Endothelial cell of hepatic sinusoid (primary cell): ENCODE data around the gene MBD6.
"Not testable (repeated sequence)": the region's sequence is repeated elsewhere in the genome, so short reads cannot be mapped to it uniquely, and the experiment has no call there.

Experiments used
- in situ Hi-C: cut with HindIII; loops from 2 replicates; pipeline ENCODE4 v1.10.0; 2017; ENCODE audit warnings: low sequenced_read_pairs

Gene MBD6

GRCh38 chr12:57488402-57489156, 34.0 kb upstream of the MBD6 start:
- in situ Hi-C loops: no loop called here

DNA sequence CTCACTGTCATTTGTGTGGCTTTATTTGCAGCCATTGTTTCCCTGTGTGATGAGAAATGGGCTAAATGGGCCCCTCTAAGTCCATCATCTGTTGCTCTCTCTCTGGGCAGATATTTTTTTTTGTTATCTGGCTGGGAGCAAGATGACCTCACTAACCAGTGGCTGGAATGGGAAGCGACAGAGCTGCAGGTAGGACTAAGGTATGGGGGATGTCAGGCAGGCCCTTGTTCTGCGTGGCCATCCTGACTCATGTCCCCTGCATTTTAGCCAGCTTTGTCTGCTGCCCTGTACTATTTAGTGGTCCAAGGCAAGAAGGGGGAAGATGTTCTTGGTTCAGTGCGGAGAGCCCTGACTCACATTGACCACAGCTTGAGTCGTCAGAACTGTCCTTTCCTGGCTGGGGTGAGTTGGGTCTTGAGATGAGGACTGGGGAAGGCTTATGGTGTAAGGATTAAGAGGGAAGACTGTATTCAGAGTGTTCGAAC, 33.4 kb upstream of the MBD6 start:
- in situ Hi-C loops: no loop called here

- in situ Hi-C loops: no loop called here
Measured at GRCh38 chr12:57490126-57490525, 32.5 kb upstream of the MBD6 start.

GRCh38 chr12:57491393-57492280, 31.0 kb upstream of the MBD6 start:
- in situ Hi-C loops: no loop called here

GRCh38 chr12:57495051-57495701, 27.4 kb upstream of the MBD6 start:
- in situ Hi-C loops: not testable (repeated sequence)

GRCh38 chr12:57496822-57497221, 25.8 kb upstream of the MBD6 start:
- in situ Hi-C loops: no loop called here

GRCh38 chr12:57497223-57498131, 25.1 kb upstream of the MBD6 start:
- in situ Hi-C loops: no loop called here

DNA sequence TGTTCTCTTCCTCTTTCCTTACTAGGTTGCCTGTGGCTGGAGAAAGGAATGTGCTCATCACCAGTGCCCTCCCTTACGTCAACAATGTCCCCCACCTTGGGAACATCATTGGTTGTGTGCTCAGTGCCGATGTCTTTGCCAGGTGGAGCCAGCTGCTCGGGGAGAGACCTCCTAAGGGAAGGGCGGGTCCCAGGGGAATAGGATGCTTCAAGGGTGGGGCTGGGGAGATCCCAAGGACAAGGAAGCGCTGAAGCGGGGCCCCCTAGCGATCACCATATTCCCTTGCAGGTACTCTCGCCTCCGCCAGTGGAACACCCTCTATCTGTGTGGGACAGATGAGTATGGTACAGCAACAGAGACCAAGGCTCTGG, 24.5 kb upstream of the MBD6 start:
- in situ Hi-C loops: no loop called here

DNA sequence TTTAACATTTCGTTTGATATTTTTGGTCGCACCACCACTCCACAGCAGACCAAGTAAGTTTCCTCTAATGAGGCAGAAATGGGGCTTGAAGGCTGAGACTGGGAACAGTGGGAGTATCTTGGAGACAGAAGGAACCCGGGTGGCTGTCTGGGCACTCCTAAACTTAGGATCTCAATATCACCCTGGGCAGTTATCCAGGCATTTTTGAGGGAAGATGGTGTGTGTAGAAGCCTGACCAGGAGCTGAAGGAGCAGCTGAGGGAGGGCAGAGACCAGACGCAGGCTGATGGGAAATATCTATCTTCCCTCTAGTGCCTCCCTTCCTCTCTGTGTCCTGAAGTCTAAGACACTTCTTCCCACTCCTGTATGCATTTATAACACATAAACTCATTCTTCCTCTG, 24.1 kb upstream of the MBD6 start:
- in situ Hi-C loops: no loop called here

GRCh38 chr12:57500213-57500612, 22.4 kb upstream of the MBD6 start:
- in situ Hi-C loops: no loop called here

GRCh38 chr12:57502311-57502969, 20.2 kb upstream of the MBD6 start:
- in situ Hi-C loops: not testable (repeated sequence)

DNA sequence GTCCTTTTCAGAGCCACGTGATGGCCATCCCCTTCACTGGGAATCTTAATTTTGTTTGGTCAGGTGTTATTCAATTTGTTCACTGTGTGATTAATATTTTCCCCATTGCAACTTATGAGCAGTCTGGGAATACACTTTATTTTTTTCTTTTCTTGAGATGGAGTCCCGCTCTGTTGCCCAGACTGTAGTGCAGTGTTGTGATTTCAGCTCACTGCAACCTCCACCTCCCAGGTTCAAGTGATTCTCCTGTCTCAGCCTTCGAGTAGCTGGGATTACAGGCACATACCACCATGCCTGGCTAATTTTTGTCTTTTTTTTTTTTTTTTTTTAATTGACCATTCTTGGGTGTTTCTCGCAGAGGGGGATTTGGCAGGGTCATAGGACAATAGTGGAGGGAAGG, 16.1 kb upstream of the MBD6 start:
- in situ Hi-C loops: not testable (repeated sequence)

DNA sequence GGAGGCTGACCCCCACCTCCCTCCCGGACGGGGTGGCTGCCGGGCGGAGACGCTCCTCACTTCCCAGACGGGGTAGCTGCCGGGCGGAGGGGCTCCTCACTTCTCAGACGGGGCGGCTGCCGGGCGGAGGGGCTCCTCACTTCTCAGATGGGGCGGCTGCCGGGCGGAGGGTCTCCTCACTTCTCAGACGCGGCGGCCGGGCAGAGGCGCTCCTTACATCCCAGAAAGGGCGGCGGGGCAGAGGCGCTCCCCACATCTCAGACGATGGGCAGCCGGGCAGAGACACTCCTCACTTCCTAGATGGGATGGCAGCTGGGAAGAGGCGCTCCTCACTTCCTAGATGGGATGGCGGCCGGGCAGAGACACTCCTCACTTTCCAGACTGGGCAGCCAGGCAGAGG, 14.8 kb upstream of the MBD6 start:
- in situ Hi-C loops: not testable (repeated sequence)

- in situ Hi-C loops: no loop called here
Measured at GRCh38 chr12:57511161-57511560, 11.5 kb upstream of the MBD6 start.

DNA sequence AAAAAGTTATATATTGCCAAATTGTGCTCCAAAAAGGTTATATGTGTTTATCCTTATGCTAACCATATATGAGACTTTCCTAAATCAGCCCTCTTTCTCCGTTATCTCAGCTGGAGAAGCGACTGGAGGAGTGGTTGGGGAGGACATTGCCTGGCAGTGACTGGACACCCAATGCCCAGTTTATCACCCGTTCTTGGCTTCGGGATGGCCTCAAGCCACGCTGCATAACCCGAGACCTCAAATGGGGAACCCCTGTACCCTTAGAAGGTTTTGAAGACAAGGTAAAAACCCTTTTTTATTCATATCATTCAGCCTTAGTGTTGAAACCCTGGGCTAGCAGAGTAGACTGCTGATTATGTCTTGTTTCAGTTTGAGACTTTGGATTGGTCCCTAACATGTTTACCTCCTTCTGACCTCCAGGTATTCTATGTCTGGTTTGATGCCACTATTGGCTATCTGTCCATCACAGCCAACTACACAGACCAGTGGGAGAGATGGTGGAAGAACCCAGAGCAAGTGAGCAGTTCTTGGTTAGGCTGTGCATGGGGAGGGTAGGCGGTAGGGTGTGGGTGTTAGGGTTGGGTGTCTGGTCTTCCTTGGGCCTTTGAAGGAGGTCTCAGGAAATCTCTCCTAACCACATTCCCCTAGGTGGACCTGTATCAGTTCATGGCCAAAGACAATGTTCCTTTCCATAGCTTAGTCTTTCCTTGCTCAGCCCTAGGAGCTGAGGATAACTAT, 10.9 kb upstream of the MBD6 start:
- in situ Hi-C loops: no loop called here

GRCh38 chr12:57512665-57513064, 10.0 kb upstream of the MBD6 start:
- in situ Hi-C loops: no loop called here

DNA sequence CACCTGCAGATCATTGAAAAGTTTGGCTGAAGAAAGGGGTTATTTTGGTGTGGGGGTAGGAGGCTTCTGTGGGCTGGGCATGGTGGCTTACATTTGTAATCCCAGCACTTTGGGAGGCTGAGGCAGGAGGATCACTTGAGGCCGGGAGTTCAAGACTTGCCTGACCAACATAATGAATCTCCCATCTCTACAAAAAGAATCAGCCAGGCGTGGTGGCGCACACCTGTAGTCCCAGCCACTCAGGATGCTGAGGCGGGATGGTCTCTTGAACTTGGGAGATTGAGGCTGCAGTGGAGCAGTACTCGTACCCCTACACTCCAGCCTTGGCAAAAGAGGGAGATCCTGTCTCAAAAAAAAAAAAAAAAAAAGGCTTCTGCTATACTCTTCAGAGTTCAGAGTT, 9.4 kb upstream of the MBD6 start:
- in situ Hi-C loops: no loop called here

DNA sequence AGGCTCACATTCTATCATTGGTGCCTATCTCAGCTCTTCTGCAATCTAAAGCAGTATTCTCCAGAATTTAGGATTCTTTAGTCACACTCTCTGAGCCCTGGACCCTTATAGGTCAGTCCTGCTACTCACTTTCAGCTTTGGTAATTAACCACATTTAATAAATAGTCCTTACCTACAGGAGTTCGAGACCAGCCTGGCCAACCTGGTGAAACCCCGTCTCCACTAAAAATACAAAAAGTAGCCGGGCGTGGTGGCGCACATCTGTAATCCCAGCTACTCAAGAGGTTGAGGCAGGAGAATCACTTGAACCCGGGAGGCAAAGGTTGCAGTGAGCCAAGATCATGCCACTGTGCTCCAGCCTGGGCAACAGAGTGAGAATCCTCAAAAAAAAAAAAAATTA, 8.9 kb upstream of the MBD6 start:
- in situ Hi-C loops: not testable (repeated sequence)

DNA sequence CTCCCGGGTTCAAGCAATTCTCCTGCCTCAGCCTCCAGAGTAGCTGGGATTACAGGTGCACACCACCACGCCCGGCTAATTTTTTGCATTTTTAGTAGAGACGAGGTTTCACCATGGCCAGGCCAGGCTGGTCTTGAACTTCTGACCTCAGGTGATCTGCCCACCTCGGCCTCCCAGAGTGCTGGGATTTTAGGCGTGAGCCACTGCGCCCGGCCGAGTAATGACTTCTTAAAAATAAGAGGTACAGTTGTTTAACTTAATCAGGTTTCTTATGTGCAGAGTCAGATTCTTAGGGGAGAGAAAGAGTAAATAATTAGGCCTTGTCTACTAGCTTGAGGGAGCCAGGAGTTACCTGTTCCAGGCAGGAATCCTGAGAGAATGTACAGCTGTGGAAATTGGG, 8.4 kb upstream of the MBD6 start:
- in situ Hi-C loops: not testable (repeated sequence)
